GM23338 (cell line): ENCODE results near the gene ANKS1B. TPM values are rescaled to one million over a fixed set of nuclear protein-coding genes. Genes with fewer than 3 reads are reported as not detected.

Source experiments
- ATAC-seq: fragments of 200-7000 bp; cut with Tn5 transposase; 3 replicates; pipeline ENCODE4 v1.9.1; 2020
- DNase-seq: peaks from one replicate; pipeline ENCODE4 v3.0.0-alpha.2; 2015; ENCODE audit warnings: low spot score
- H2AFZ ChIP-seq: fragments of 200-600 bp; sonication (generic); 2 replicates; pipeline ENCODE4 v1.8.0; 2016; ENCODE audit warnings: antibody characterized with exemption, mild to moderate bottlenecking, moderate library complexity
- H3F3A ChIP-seq: fragments of 200-600 bp; sonication (generic); replicated peaks from 2 replicates; pipeline ENCODE4 v1.8.0; 2017; ENCODE audit warnings: antibody characterized with exemption, mixed run types, low read depth
- H3K27ac ChIP-seq: fragments of 200-600 bp; sonication (generic); 2 replicates; pipeline ENCODE4 v1.6.1; 2016; ENCODE audit warnings: low read depth
- H3K27me3 ChIP-seq: fragments of 200-600 bp; sonication (generic); 2 replicates; pipeline ENCODE4 v1.8.0; 2016; ENCODE audit warnings: mild to moderate bottlenecking, mixed run types, moderate library complexity; ENCODE audit not compliant: insufficient read depth
- H3K36me3 ChIP-seq: fragments of 200-600 bp; sonication (generic); 2 replicates; pipeline ENCODE4 v1.8.0; 2016; ENCODE audit warnings: mild to moderate bottlenecking; ENCODE audit not compliant: insufficient read depth
- H3K4me1 ChIP-seq: fragments of 200-600 bp; sonication (generic); 2 replicates; pipeline ENCODE4 v1.8.0; 2016; ENCODE audit warnings: mild to moderate bottlenecking, moderate library complexity; ENCODE audit not compliant: insufficient read depth
- H3K4me2 ChIP-seq: fragments of 200-600 bp; sonication (generic); 2 replicates; pipeline ENCODE4 v1.7.1; 2017; ENCODE audit warnings: mixed run types
- H3K4me3 ChIP-seq: fragments of 200-600 bp; sonication (generic); 2 replicates; pipeline ENCODE4 v1.6.1; 2016; ENCODE audit warnings: mixed run types
- H3K79me2 ChIP-seq: fragments of 200-600 bp; sonication (generic); replicated peaks from 2 replicates; pipeline ENCODE4 v1.8.0; 2017; ENCODE audit warnings: mild to moderate bottlenecking; ENCODE audit not compliant: insufficient read depth
- H3K9me2 ChIP-seq: fragments of 200-600 bp; sonication (generic); 2 replicates; pipeline ENCODE4 v1.8.0; 2017; ENCODE audit not compliant: insufficient read depth
- H4K20me1 ChIP-seq: fragments of 200-600 bp; sonication (generic); replicated peaks from 2 replicates; pipeline ENCODE4 v1.8.0; 2017; ENCODE audit warnings: mild to moderate bottlenecking; ENCODE audit not compliant: insufficient read depth
- H3K27ac Mint-ChIP-seq: 2 replicates; pipeline ENCODE4 v1.8.0; 2020; ENCODE audit warnings: inconsistent platforms, mild to moderate bottlenecking, moderate library complexity, mixed read lengths
- H3K27me3 Mint-ChIP-seq: 3 replicates; pipeline ENCODE4 v1.8.0; 2022; ENCODE audit warnings: low read depth, mild to moderate bottlenecking, moderate library complexity, mixed read lengths, inconsistent platforms; ENCODE audit not compliant: insufficient read depth, poor library complexity
- H3K36me3 Mint-ChIP-seq: 3 replicates; pipeline ENCODE4 v1.8.0; 2021; ENCODE audit warnings: low read depth, mild to moderate bottlenecking, inconsistent platforms, moderate library complexity, mixed read lengths
- H3K4me1 Mint-ChIP-seq: 3 replicates; pipeline ENCODE4 v1.8.0; 2020; ENCODE audit warnings: mild to moderate bottlenecking, inconsistent platforms, mixed read lengths
- H3K4me3 Mint-ChIP-seq: 3 replicates; pipeline ENCODE4 v1.8.0; 2021; ENCODE audit warnings: moderate library complexity, mild to moderate bottlenecking, inconsistent platforms, mixed read lengths
- H3K9me3 Mint-ChIP-seq: 3 replicates; pipeline ENCODE4 v1.8.0; 2020; ENCODE audit warnings: moderate library complexity, mild to moderate bottlenecking, inconsistent platforms, mixed read lengths
- CREB1 ChIP-seq: fragments of 250-450 bp; sonication (Bioruptor Pico); IDR thresholded peaks from 2 replicates; pipeline ENCODE4 v1.5.0; 2020; ENCODE audit warnings: low read depth, mild to moderate bottlenecking, moderate library complexity
- ETS1 ChIP-seq: IDR thresholded peaks from 2 replicates; pipeline ENCODE4 v1.6.1; 2016; ENCODE audit warnings: antibody characterized with exemption
- EZH2 ChIP-seq: fragments of 200-600 bp; sonication (generic); IDR thresholded peaks from one replicate; pipeline ENCODE4 v1.8.0; 2017; ENCODE audit warnings: antibody characterized with exemption, mild to moderate bottlenecking, low read depth; ENCODE audit not compliant: unreplicated experiment
- EZH2phosphoT487 ChIP-seq: fragments of 200-600 bp; sonication (generic); IDR thresholded peaks from one replicate; pipeline ENCODE4 v1.8.1; 2018; ENCODE audit warnings: antibody characterized with exemption; ENCODE audit not compliant: unreplicated experiment
- JUNB ChIP-seq: IDR thresholded peaks from one replicate; pipeline ENCODE4 v1.6.1; 2016; ENCODE audit warnings: antibody characterized with exemption; ENCODE audit not compliant: unreplicated experiment
- NANOG ChIP-seq: IDR thresholded peaks from 2 replicates; pipeline ENCODE4 v1.6.1; 2016; ENCODE audit warnings: antibody characterized with exemption, borderline replicate concordance
- POLR2AphosphoS5 ChIP-seq: IDR thresholded peaks from 2 replicates; pipeline ENCODE4 v1.6.1; 2016; ENCODE audit warnings: antibody characterized with exemption, low read depth
- REST ChIP-seq: IDR thresholded peaks from one replicate; pipeline ENCODE4 v1.6.1; 2018; ENCODE audit warnings: antibody characterized with exemption; ENCODE audit not compliant: unreplicated experiment
- STAT1 ChIP-seq: IDR thresholded peaks from one replicate; pipeline ENCODE4 v1.6.1; 2016; ENCODE audit warnings: antibody characterized with exemption; ENCODE audit not compliant: unreplicated experiment
- ZNF114 ChIP-seq: fragments of 250-450 bp; sonication (Bioruptor Pico); IDR thresholded peaks from 2 replicates; pipeline ENCODE4 v1.5.0; 2020; ENCODE audit warnings: mild to moderate bottlenecking, moderate library complexity
- ZNF331 ChIP-seq: fragments of 250-450 bp; sonication (Bioruptor Pico); IDR thresholded peaks from 2 replicates; pipeline ENCODE4 v1.5.0; 2020; ENCODE audit warnings: low read depth, mild to moderate bottlenecking, moderate library complexity
- polyA plus RNA-seq: library from polyadenylated mRNA; unstranded; fragments of >200 nt; fragmentation: Nextera tagmentation; extraction: Ambion mirVana; gene quantifications from 2 replicates; pipeline ENCODE4 v1.2.1, GENCODE V29; 2016
- total RNA-seq: library from RNA; depleted of rRNA; stranded (reverse); fragments of >200 nt; shearing (Covaris generic); gene quantifications from 2 replicates; pipeline ENCODE4 v1.2.3, GENCODE V29; 2014
- TF ChIP-seq, protein P1 (sequence below): fragments of 250-450 bp; sonication (Bioruptor Pico); IDR thresholded peaks from 2 replicates; pipeline ENCODE4 v1.5.0; 2020; ENCODE audit warnings: mild to moderate bottlenecking, moderate library complexity
- TF ChIP-seq, protein P2 (sequence below), 2 experiments: fragments of 200-600 bp in 1 of 2; sonication (generic) in 1 of 2; conservative IDR thresholded peaks; 2 replicates each; pipeline versions ENCODE4 v1.5.1 to v1.6.1; 2016 to 2017; ENCODE audit warnings: antibody characterized with exemption in 2 of 2, low read depth in 2 of 2, mild to moderate bottlenecking in 2 of 2, moderate library complexity in 1 of 2

Gene ANKS1B
- total and polyA plus RNA-seq, 2 experiments from 2014 or later = 4.3 to 5.8 TPM

GRCh38 chr12:99736760-99737269, 247.9 kb downstream of the ANKS1B start:
- no peak for TF ChIP-seq EZH2phosphoT487
- TF ChIP-seq, protein P1, sequence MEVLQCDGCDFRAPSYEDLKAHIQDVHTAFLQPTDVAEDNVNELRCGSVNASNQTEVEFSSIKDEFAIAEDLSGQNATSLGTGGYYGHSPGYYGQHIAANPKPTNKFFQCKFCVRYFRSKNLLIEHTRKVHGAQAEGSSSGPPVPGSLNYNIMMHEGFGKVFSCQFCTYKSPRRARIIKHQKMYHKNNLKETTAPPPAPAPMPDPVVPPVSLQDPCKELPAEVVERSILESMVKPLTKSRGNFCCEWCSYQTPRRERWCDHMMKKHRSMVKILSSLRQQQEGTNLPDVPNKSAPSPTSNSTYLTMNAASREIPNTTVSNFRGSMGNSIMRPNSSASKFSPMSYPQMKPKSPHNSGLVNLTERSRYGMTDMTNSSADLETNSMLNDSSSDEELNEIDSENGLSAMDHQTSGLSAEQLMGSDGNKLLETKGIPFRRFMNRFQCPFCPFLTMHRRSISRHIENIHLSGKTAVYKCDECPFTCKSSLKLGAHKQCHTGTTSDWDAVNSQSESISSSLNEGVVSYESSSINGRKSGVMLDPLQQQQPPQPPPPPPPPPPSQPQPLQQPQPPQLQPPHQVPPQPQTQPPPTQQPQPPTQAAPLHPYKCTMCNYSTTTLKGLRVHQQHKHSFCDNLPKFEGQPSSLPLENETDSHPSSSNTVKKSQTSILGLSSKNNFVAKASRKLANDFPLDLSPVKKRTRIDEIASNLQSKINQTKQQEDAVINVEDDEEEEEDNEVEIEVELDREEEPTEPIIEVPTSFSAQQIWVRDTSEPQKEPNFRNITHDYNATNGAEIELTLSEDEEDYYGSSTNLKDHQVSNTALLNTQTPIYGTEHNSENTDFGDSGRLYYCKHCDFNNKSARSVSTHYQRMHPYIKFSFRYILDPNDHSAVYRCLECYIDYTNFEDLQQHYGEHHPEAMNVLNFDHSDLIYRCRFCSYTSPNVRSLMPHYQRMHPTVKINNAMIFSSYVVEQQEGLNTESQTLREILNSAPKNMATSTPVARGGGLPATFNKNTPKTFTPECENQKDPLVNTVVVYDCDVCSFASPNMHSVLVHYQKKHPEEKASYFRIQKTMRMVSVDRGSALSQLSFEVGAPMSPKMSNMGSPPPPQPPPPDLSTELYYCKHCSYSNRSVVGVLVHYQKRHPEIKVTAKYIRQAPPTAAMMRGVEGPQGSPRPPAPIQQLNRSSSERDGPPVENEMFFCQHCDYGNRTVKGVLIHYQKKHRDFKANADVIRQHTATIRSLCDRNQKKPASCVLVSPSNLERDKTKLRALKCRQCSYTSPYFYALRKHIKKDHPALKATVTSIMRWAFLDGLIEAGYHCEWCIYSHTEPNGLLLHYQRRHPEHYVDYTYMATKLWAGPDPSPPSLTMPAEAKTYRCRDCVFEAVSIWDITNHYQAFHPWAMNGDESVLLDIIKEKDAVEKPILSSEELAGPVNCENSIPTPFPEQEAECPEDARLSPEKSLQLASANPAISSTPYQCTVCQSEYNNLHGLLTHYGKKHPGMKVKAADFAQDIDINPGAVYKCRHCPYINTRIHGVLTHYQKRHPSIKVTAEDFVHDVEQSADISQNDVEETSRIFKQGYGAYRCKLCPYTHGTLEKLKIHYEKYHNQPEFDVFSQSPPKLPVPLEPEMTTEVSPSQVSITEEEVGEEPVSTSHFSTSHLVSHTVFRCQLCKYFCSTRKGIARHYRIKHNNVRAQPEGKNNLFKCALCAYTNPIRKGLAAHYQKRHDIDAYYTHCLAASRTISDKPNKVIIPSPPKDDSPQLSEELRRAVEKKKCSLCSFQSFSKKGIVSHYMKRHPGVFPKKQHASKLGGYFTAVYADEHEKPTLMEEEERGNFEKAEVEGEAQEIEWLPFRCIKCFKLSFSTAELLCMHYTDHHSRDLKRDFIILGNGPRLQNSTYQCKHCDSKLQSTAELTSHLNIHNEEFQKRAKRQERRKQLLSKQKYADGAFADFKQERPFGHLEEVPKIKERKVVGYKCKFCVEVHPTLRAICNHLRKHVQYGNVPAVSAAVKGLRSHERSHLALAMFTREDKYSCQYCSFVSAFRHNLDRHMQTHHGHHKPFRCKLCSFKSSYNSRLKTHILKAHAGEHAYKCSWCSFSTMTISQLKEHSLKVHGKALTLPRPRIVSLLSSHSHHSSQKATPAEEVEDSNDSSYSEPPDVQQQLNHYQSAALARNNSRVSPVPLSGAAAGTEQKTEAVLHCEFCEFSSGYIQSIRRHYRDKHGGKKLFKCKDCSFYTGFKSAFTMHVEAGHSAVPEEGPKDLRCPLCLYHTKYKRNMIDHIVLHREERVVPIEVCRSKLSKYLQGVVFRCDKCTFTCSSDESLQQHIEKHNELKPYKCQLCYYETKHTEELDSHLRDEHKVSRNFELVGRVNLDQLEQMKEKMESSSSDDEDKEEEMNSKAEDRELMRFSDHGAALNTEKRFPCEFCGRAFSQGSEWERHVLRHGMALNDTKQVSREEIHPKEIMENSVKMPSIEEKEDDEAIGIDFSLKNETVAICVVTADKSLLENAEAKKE = no peak
- TF ChIP-seq, protein P2, sequence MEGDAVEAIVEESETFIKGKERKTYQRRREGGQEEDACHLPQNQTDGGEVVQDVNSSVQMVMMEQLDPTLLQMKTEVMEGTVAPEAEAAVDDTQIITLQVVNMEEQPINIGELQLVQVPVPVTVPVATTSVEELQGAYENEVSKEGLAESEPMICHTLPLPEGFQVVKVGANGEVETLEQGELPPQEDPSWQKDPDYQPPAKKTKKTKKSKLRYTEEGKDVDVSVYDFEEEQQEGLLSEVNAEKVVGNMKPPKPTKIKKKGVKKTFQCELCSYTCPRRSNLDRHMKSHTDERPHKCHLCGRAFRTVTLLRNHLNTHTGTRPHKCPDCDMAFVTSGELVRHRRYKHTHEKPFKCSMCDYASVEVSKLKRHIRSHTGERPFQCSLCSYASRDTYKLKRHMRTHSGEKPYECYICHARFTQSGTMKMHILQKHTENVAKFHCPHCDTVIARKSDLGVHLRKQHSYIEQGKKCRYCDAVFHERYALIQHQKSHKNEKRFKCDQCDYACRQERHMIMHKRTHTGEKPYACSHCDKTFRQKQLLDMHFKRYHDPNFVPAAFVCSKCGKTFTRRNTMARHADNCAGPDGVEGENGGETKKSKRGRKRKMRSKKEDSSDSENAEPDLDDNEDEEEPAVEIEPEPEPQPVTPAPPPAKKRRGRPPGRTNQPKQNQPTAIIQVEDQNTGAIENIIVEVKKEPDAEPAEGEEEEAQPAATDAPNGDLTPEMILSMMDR (conservative IDR thresholded peaks at IDR 0.05; ENCODE audit: low read depth in 2 of 2) = no peak
- TF ChIP-seq POLR2AphosphoS5 = no peak
- no peak for TF ChIP-seq ETS1
- TF ChIP-seq STAT1 = no peak
- TF ChIP-seq NANOG = no peak
- no peak for TF ChIP-seq JUNB
- no peak for TF ChIP-seq EZH2
- no peak for TF ChIP-seq ZNF331
- TF ChIP-seq ZNF114 = no peak
- TF ChIP-seq CREB1 (CRISPR knock-in tag) = no peak
- TF ChIP-seq REST = no peak
- Mint-ChIP-seq H3K9me3 (no peaks in the 10 kb centered on the region), H3K27me3 (no peaks in the 10 kb centered on the region), H3K4me1 (no peaks in the 10 kb centered on the region; the same call in 2 of the 3 replicates), H3K36me3 (no peaks in the 10 kb centered on the region), H3K4me3 (no peak overlapping the region), H3K27ac (0 out of 2 replicates have a peak overlapping the region, but pooled peaks have one; percentile 1)
- Histone ChIP-seq H4K20me1 (no peaks in the 10 kb centered on the region), H3K4me3 (no peak overlapping the region), H3K9me2 (no peaks in the 10 kb centered on the region; the same call in 1 of the 2 replicates), H3K36me3 (no peaks in the 10 kb centered on the region), H3K27ac (no peak overlapping the region), H3F3A (no peaks in the 10 kb centered on the region), H3K4me1 (no peaks in the 10 kb centered on the region), H3K79me2 (no peaks in the 10 kb centered on the region), H3K4me2 (no peak overlapping the region), H2AFZ (no peak overlapping the region), H3K27me3 (no peaks in the 10 kb centered on the region)
- DNase-seq = no peak
- ATAC-seq = no peak
